Psoas muscle (tissue), 8 donors: Measurements from ENCODE around the gene PIGBOS1. TPM values are rescaled to one million over a fixed set of nuclear protein-coding genes. Genes with fewer than 3 reads are reported as not detected.
A peak's percentile ranks its signal among the peaks of the same experiment; 100 is the strongest.

Source experiments
- ATAC-seq, 4 donors: fragments of 200-7000 bp; cut with Tn5 transposase; one replicate each; pipeline ENCODE4 v1.9.1; 2020; ENCODE audit warnings: moderate library complexity in 3 of 4, mild to moderate bottlenecking in 2 of 4
- DNase-seq, 2 donors: peaks; one replicate each; pipeline ENCODE4 v3.0.0-alpha.2; 2020
- H3K27ac ChIP-seq: fragments of 200-600 bp; one replicate; pipeline ENCODE4 v1.8.0; 2022
- H3K27me3 ChIP-seq, 3 donors: fragments of 200-600 bp in 1 of 3; one replicate each; pipeline versions ENCODE4 v1.6.1 to v1.8.0; 2013 to 2022; ENCODE audit warnings: low read length in 2 of 3, mild to moderate bottlenecking in 2 of 3, moderate library complexity in 1 of 3; ENCODE audit not compliant: insufficient read depth in 3 of 3
- H3K36me3 ChIP-seq, 2 donors: fragments of 200-600 bp in 1 of 2; one replicate each; pipeline versions ENCODE4 v1.6.1 to v1.8.0; 2013 to 2022; ENCODE audit warnings: low read depth in 1 of 2, mild to moderate bottlenecking in 1 of 2, moderate library complexity in 1 of 2; ENCODE audit not compliant: insufficient read depth in 1 of 2
- H3K4me1 ChIP-seq: fragments of 200-600 bp; one replicate; pipeline ENCODE4 v1.8.0; 2022
- H3K4me3 ChIP-seq: fragments of 200-600 bp; one replicate; pipeline ENCODE4 v1.8.0; 2022; ENCODE audit warnings: mild to moderate bottlenecking
- H3K9me3 ChIP-seq: fragments of 200-600 bp; one replicate; pipeline ENCODE4 v1.8.0; 2022
- CTCF ChIP-seq: fragments of 200-600 bp; IDR thresholded peaks from one replicate; pipeline ENCODE4 v1.8.0; 2022; ENCODE audit warnings: antibody characterized with exemption
- WGBS, 3 donors: extraction: QIAGEN DNeasy Blood & Tissue Kit; methylation state at CpG; one replicate each; pipeline versions ENCODE4 v1.1.6 to v1.1.7; 2013; 5-methylcytosine and 5-hydroxymethylcytosine counted together
- intact Hi-C, 2 donors: fragments of 100-400 bp; cut with DNase I; formaldehyde crosslinking; loops; one replicate each; pipeline versions ENCODE4 v1.11.0 to v1.14.2; 2022
- polyA plus RNA-seq, 3 donors: library from polyadenylated mRNA; stranded (reverse); fragments of 200-250 nt; gene quantifications; one replicate each; pipeline ENCODE4 v1.2.3, GENCODE V29; 2013
- total RNA-seq, 4 donors: library from RNA; stranded (reverse); fragmentation: NEBNext Ultra II Directional in 2 of 4; extraction: Animal tissue kit (Norgen Biotek cat#: 25700) in 2 of 4; gene quantifications; one replicate each; pipeline versions ENCODE4 v1.2.1 to v1.2.4, GENCODE V29; 2021 to 2023
- donor health status: healthy with polysubstance abuse.
- donor health status: DM: no; HTN: no; CAD: no; lungs with moderate emphysema.
- donor health status: Bipolar disorder and iron deficiency.
- donor health status: healthy.
- donor health status: DM: yes; HTN: yes; CAD: no.
- donor health status: DM: no; HTN: no; CAD: no.
- donor health status: DM: no; HTN: no; CAD: no.
- donor health status: DM: yes; HTN: yes; CAD: no.

Gene PIGBOS1
- total and polyA plus RNA-seq, 7 donors: 3.5 to 21.3 (median 7.6) TPM

DNA sequence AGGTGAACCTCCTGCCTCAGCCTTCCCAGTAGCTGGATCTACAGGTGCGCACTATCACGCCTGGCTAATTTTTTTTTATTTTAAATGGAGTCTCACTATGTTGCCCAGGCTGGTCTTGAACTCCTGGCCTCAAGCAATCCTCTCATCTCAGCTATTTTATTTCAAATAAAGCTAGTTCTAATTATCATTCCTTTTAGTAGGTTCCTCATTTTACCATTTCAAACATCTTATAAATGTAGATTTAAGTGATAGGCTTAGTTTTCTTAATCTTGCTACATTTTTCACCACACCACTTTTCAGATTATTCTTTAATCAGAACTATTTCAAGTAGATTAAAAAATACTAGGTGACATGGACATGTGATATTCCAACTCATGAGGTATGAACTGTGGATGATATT, 30.4 kb upstream of the PIGBOS1 start:
- no peaks in the 10 kb centered on the region for H3K27me3 ChIP-seq
- no peaks in the 10 kb centered on the region for H3K9me3 ChIP-seq
- 98 to 100% (median 99%) methylated on average over 2 of the region's 2 CpGs for WGBS, 3 donors
- DNase-seq (no peak), ATAC-seq (no peak)
- H3K4me1 ChIP-seq: no peaks in the 10 kb centered on the region
- peaks cover 0 to 32% of the 10 kb centered on the region in 2 donors for H3K36me3 ChIP-seq
- no peak overlapping the region for H3K4me3 ChIP-seq
- no peak overlapping the region for H3K27ac ChIP-seq
- intact Hi-C loops: loop anchor here in 1 of 2 donors (10.0 kb wide), 1 partner anchor 86 kb away; no protein-coding TSS in a partner anchor
- no peak for TF ChIP-seq CTCF

- ATAC-seq (no peak), DNase-seq (no peak)
- no peaks in the 10 kb centered on the region for H3K27me3 ChIP-seq
- H3K27ac ChIP-seq: no peak overlapping the region
- 53 to 59% (median 55%) methylated on average over 4 of the region's 4 CpGs for WGBS, 3 donors
- no peak overlapping the region for H3K4me3 ChIP-seq
- TF ChIP-seq CTCF: no peak
- intact Hi-C loops: loop anchor here in 1 of 2 donors (10.0 kb wide), 1 partner anchor 86 kb away; no protein-coding TSS in a partner anchor
- no peaks in the 10 kb centered on the region for H3K4me1 ChIP-seq
- H3K9me3 ChIP-seq: no peaks in the 10 kb centered on the region
- peaks cover 0 to 25% of the 10 kb centered on the region in 2 donors for H3K36me3 ChIP-seq
Measured at GRCh38 chr15:55348281-55348778, 29.4 kb upstream of the PIGBOS1 start.

GRCh38 chr15:55344206-55344605, 25.3 kb upstream of the PIGBOS1 start:
- H3K27ac ChIP-seq: no peak overlapping the region
- H3K36me3 ChIP-seq: peaks cover 0 to 14% of the 10 kb centered on the region in 2 donors
- no peak for TF ChIP-seq CTCF
- H3K4me3 ChIP-seq: no peak overlapping the region
- intact Hi-C loops: loop anchor here in 1 of 2 donors (10.0 kb wide), 1 partner anchor 91 kb away; no protein-coding TSS in a partner anchor
- DNase-seq (no peak), ATAC-seq (peak in 1 of 4 donors; percentile 10)
- H3K9me3 ChIP-seq: no peaks in the 10 kb centered on the region
- WGBS, 3 donors: 90 to 94% (median 90%) methylated on average over 2 of the region's 2 CpGs
- H3K27me3 ChIP-seq: no peaks in the 10 kb centered on the region
- no peaks in the 10 kb centered on the region for H3K4me1 ChIP-seq

GRCh38 chr15:55343168-55343567, 24.2 kb upstream of the PIGBOS1 start:
- no peaks in the 10 kb centered on the region for H3K27me3 ChIP-seq
- ATAC-seq: no peak
- no peaks in the 10 kb centered on the region for H3K9me3 ChIP-seq
- no peak for TF ChIP-seq CTCF
- no peak for DNase-seq
- no peak overlapping the region for H3K4me3 ChIP-seq
- peaks cover 0 to 13% of the 10 kb centered on the region in 2 donors for H3K36me3 ChIP-seq
- intact Hi-C loops: loop anchor here in 1 of 2 donors (10.0 kb wide), 1 partner anchor 92 kb away; no protein-coding TSS in a partner anchor
- WGBS, 3 donors: 43 to 64% (median 57%) methylated on average over 2 of the region's 2 CpGs
- H3K27ac ChIP-seq: no peak overlapping the region
- H3K4me1 ChIP-seq: no peaks in the 10 kb centered on the region

- ATAC-seq: no peak
- no peaks in the 10 kb centered on the region for H3K9me3 ChIP-seq
- H3K27me3 ChIP-seq: no peaks in the 10 kb centered on the region
- H3K4me1 ChIP-seq: no peaks in the 10 kb centered on the region
- WGBS, 3 donors: 94 to 100% (median 96%) methylated on average over 1 of the region's 1 CpG
- no peak for TF ChIP-seq CTCF
- H3K27ac ChIP-seq: no peak overlapping the region
- H3K36me3 ChIP-seq: peaks cover 0 to 50% of the 10 kb centered on the region in 2 donors
- intact Hi-C loops: no loop called here
- H3K4me3 ChIP-seq: no peak overlapping the region
- DNase-seq: no peak
Measured at GRCh38 chr15:55337160-55337559, 18.2 kb upstream of the PIGBOS1 start.
